ENCODE data around the gene GEMIN2.

Gene GEMIN2

DNA sequence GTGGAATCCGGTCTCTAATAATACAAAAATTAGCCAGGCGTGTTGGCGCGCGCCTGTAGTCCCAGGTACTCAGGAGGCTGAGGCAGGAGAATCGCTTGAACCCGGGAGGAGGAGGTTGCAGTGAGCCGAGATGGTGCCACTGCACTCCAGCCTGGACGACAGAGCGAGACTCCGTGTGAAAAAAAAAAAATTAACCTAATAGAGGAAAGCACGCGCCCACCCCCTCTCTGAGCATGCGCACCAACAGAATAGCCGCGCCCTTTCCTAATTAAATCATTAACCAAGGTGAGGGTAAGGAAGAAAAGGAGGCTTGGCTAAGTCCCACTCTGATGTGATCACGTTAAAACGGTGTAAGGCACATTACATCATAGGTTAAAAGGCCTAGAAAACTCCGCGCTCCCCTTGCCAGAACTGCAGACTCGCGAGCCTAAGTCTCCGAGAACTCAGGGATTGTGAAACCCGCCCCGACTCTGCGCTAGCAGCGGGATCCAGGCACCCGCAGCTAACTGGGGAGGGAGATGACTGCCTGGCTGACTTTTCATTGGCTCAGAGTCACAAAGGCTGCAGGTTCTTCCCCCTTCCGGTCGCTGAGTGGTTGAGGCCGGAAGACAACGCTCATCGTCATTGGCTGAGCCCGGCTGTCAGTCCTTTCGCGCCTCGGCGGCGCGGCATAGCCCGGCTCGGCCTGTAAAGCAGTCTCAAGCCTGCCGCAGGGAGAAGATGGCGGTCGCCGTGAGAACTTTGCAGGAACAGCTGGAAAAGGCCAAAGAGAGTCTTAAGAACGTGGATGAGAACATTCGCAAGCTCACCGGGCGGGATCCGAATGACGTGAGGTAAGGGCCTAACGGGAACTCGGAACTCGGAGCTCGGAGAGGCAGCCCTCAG lies 60.7 kb downstream of the GEMIN2 start, which contains the start of gene PNN:
TSS of gene PNN (plus strand) at position 695 of the 885 bp plus-strand sequence. CDS start at position 721, 26 bp downstream.
- no peaks in the 10 kb centered on the region for H3K9me3 ChIP-seq (ENCODE audit: control insufficient read depth, insufficient read depth, low read depth, low read length)
- peak within 1 kb of the TSS; percentile 93 for H3K4me3 ChIP-seq (ENCODE audit: low read depth, low read length)
- H3K36me3 ChIP-seq (ENCODE audit: control insufficient read depth in 2 of 2, insufficient read depth in 1 of 2, low read length in 2 of 2), result peaks cover 38 to 42% of the 10 kb centered on the region in 2 experiments
- no peaks in the 10 kb centered on the region for H3K4me1 ChIP-seq (ENCODE audit: control insufficient read depth, insufficient read depth, low read length)
- peak within 1 kb of the TSS; percentile 92 for H3K27ac ChIP-seq (ENCODE audit: extremely low read depth, low read depth, low read length)
- POLR2A ChIA-PET, result interaction anchor here (0.5 to 1.7 kb wide), 9 partner anchors 10 to 257 kb away, joined by 3 to 10 read pairs (median 5); partner anchors contain the start of genes FBXO33 and SEC23A
- CTCF ChIA-PET, result no interaction called here
- no peak for TF ChIP-seq HOXC10 (CRISPR knock-in tag; IDR thresholded peaks at IDR 0.05)
- TF ChIP-seq SCRT2 (tag by site-specific recombination; IDR thresholded peaks at IDR 0.05), result no peak
- TF ChIP-seq, protein P1, sequence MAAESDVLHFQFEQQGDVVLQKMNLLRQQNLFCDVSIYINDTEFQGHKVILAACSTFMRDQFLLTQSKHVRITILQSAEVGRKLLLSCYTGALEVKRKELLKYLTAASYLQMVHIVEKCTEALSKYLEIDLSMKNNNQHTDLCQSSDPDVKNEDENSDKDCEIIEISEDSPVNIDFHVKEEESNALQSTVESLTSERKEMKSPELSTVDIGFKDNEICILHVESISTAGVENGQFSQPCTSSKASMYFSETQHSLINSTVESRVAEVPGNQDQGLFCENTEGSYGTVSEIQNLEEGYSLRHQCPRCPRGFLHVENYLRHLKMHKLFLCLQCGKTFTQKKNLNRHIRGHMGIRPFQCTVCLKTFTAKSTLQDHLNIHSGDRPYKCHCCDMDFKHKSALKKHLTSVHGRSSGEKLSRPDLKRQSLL (tag by site-specific recombination; IDR thresholded peaks at IDR 0.05), result no peak
- TF ChIP-seq ZEB2 (tag by site-specific recombination; IDR thresholded peaks at IDR 0.05), result peak; percentile 64; the same call in 1 of the 2 replicates
- no peak; the same call in 1 of the 2 replicates for TF ChIP-seq SP3 (tag by site-specific recombination; IDR thresholded peaks at IDR 0.05)
- 0 out of 2 replicates have a peak, but pooled peaks have one; percentile 36 for TF ChIP-seq ZNF2 (tag by site-specific recombination; IDR thresholded peaks at IDR 0.05)
- TF ChIP-seq, protein P2, sequence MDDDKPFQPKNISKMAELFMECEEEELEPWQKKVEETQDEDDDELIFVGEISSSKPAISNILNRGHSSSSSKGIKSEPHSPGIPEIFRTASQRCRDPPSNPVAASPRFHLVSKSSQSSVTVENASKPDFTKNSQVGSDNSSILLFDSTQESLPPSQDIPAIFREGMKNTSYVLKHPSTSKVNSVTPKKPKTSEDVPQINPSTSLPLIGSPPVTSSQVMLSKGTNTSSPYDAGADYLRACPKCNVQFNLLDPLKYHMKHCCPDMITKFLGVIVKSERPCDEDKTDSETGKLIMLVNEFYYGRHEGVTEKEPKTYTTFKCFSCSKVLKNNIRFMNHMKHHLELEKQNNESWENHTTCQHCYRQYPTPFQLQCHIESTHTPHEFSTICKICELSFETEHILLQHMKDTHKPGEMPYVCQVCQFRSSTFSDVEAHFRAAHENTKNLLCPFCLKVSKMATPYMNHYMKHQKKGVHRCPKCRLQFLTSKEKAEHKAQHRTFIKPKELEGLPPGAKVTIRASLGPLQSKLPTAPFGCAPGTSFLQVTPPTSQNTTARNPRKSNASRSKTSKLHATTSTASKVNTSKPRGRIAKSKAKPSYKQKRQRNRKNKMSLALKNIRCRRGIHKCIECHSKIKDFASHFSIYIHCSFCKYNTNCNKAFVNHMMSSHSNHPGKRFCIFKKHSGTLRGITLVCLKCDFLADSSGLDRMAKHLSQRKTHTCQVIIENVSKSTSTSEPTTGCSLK (tag by site-specific recombination; IDR thresholded peaks at IDR 0.05), result no peak
- TF ChIP-seq, protein P3, sequence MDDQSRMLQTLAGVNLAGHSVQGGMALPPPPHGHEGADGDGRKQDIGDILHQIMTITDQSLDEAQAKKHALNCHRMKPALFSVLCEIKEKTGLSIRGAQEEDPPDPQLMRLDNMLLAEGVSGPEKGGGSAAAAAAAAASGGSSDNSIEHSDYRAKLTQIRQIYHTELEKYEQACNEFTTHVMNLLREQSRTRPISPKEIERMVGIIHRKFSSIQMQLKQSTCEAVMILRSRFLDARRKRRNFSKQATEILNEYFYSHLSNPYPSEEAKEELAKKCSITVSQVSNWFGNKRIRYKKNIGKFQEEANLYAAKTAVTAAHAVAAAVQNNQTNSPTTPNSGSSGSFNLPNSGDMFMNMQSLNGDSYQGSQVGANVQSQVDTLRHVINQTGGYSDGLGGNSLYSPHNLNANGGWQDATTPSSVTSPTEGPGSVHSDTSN (CRISPR knock-in tag; IDR thresholded peaks at IDR 0.05), result 0 out of 2 replicates have a peak, but pooled peaks have one; percentile 28
- TF ChIP-seq ZNF843 (tag by site-specific recombination; IDR thresholded peaks at IDR 0.05), result no peak
- peak; percentile 91 for TF ChIP-seq KLF10 (tag by site-specific recombination; IDR thresholded peaks at IDR 0.05)
- 0 out of 2 replicates have a peak, but pooled peaks have one; percentile 27 for TF ChIP-seq IKZF3 (tag by site-specific recombination; IDR thresholded peaks at IDR 0.05)
- TF ChIP-seq, protein P4, sequence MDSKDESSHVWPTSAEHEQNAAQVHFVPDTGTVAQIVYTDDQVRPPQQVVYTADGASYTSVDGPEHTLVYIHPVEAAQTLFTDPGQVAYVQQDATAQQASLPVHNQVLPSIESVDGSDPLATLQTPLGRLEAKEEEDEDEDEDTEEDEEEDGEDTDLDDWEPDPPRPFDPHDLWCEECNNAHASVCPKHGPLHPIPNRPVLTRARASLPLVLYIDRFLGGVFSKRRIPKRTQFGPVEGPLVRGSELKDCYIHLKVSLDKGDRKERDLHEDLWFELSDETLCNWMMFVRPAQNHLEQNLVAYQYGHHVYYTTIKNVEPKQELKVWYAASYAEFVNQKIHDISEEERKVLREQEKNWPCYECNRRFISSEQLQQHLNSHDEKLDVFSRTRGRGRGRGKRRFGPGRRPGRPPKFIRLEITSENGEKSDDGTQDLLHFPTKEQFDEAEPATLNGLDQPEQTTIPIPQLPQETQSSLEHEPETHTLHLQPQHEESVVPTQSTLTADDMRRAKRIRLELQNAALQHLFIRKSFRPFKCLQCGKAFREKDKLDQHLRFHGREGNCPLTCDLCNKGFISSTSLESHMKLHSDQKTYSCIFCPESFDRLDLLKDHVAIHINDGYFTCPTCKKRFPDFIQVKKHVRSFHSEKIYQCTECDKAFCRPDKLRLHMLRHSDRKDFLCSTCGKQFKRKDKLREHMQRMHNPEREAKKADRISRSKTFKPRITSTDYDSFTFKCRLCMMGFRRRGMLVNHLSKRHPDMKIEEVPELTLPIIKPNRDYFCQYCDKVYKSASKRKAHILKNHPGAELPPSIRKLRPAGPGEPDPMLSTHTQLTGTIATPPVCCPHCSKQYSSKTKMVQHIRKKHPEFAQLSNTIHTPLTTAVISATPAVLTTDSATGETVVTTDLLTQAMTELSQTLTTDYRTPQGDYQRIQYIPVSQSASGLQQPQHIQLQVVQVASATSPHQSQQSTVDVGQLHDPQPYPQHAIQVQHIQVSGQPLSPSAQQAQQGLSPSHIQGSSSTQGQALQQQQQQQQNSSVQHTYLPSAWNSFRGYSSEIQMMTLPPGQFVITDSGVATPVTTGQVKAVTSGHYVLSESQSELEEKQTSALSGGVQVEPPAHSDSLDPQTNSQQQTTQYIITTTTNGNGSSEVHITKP (tag by site-specific recombination; IDR thresholded peaks at IDR 0.05), result peak; percentile 99
- TF ChIP-seq, protein P5, sequence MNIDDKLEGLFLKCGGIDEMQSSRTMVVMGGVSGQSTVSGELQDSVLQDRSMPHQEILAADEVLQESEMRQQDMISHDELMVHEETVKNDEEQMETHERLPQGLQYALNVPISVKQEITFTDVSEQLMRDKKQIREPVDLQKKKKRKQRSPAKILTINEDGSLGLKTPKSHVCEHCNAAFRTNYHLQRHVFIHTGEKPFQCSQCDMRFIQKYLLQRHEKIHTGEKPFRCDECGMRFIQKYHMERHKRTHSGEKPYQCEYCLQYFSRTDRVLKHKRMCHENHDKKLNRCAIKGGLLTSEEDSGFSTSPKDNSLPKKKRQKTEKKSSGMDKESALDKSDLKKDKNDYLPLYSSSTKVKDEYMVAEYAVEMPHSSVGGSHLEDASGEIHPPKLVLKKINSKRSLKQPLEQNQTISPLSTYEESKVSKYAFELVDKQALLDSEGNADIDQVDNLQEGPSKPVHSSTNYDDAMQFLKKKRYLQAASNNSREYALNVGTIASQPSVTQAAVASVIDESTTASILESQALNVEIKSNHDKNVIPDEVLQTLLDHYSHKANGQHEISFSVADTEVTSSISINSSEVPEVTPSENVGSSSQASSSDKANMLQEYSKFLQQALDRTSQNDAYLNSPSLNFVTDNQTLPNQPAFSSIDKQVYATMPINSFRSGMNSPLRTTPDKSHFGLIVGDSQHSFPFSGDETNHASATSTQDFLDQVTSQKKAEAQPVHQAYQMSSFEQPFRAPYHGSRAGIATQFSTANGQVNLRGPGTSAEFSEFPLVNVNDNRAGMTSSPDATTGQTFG (tag by site-specific recombination; IDR thresholded peaks at IDR 0.05; ENCODE audit: borderline replicate concordance), result no peak
- no peak for TF ChIP-seq ZNF426 (tag by site-specific recombination; IDR thresholded peaks at IDR 0.05)
- TF ChIP-seq, protein P6, sequence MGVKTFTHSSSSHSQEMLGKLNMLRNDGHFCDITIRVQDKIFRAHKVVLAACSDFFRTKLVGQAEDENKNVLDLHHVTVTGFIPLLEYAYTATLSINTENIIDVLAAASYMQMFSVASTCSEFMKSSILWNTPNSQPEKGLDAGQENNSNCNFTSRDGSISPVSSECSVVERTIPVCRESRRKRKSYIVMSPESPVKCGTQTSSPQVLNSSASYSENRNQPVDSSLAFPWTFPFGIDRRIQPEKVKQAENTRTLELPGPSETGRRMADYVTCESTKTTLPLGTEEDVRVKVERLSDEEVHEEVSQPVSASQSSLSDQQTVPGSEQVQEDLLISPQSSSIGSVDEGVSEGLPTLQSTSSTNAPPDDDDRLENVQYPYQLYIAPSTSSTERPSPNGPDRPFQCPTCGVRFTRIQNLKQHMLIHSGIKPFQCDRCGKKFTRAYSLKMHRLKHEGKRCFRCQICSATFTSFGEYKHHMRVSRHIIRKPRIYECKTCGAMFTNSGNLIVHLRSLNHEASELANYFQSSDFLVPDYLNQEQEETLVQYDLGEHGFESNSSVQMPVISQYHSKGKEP (tag by site-specific recombination; IDR thresholded peaks at IDR 0.05), result no peak
- TF ChIP-seq ZNF747 (tag by site-specific recombination; IDR thresholded peaks at IDR 0.05), result no peak
- TF ChIP-seq KLF9 (tag by site-specific recombination; IDR thresholded peaks at IDR 0.05; ENCODE audit: low read depth), result 0 out of 2 replicates have a peak, but pooled peaks have one; percentile 27
- TF ChIP-seq ZNF324 (tag by site-specific recombination; IDR thresholded peaks at IDR 0.05), result peak; percentile 49; the same call in 1 of the 2 replicates
- TF ChIP-seq, protein P7, sequence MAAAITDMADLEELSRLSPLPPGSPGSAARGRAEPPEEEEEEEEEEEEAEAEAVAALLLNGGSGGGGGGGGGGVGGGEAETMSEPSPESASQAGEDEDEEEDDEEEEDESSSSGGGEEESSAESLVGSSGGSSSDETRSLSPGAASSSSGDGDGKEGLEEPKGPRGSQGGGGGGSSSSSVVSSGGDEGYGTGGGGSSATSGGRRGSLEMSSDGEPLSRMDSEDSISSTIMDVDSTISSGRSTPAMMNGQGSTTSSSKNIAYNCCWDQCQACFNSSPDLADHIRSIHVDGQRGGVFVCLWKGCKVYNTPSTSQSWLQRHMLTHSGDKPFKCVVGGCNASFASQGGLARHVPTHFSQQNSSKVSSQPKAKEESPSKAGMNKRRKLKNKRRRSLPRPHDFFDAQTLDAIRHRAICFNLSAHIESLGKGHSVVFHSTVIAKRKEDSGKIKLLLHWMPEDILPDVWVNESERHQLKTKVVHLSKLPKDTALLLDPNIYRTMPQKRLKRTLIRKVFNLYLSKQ (tag by site-specific recombination; IDR thresholded peaks at IDR 0.05; ENCODE audit: borderline replicate concordance), result no peak
- no peak for TF ChIP-seq MYNN (tag by site-specific recombination; IDR thresholded peaks at IDR 0.05; ENCODE audit: borderline replicate concordance)
- TF ChIP-seq ZNF776 (tag by site-specific recombination; IDR thresholded peaks at IDR 0.05; ENCODE audit: borderline replicate concordance), result no peak

Measured in HEK293 (cell line).